ENCODE data around the gene ZSCAN12. TPM values are rescaled to one million over a fixed set of nuclear protein-coding genes. Genes with fewer than 3 reads are reported as not detected.

The ZSCAN12 gene
- total and polyA plus RNA-seq, 2 of the 13 experiments (the other 11 are each of a cell fraction or from before 2014, with no cell fraction given): 2.8 to 8.9 TPM

DNA sequence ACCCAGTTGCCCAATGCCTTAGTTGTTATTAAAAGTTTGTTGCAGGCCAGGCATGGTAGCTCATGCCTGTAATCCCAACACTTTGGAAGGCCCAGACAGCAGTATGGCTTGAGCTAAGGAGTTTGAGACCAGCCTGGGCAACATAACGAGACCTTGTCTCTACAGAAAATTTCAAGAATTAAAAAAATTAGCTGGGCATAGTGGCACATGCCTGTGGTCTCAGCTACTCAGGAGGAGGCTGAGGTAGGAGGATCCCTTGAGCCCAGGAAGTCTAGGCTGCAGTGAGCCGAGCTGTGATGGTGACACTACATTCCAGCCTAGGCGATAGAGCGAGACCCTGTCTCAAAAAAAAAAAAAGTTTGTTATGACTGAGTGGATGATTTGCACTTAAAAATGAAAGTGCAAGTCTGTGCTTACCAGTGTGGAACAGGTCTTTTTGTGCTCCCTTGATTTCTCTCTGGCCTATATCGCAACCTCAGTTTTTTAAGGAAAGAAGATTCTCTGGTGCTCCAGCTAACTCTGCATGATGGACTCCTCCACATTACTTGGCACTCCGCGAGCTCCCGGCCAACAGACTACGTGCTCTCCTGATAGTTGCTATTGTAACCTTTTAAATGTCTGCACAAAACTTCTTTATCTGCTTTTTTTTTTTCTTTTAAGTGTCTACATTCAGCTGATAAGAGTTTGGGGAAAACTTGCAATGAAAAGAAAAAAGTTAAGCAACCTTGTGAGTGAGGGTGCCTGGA, 27.7 kb downstream of the ZSCAN12 start:
- POLR2A ChIA-PET: interaction anchor here (1.7 kb wide), 1 partner anchor 12 kb away, joined by 6 read pairs; no protein-coding TSS in a partner anchor
- intact Hi-C loops (cut with micrococcal nuclease; ENCODE audit: unreplicated experiment): no loop called here
- in situ Hi-C loops (cut with HindIII; ENCODE audit: extremely low pct_ligation_motif_present, low pct_unique_long_range_greater_than_20kb): no loop called here
- Histone ChIP-seq H4K20me1 (ENCODE audit: insufficient read depth, low read length) (no peaks in the 10 kb centered on the region), H3K36me3 (replicated peaks in 1 of 2; ENCODE audit: control insufficient read depth in 1 of 2, insufficient read depth in 2 of 2, low read length in 2 of 2) (no peaks in the 10 kb centered on the region), H3K27ac (ENCODE audit: extremely low read length, insufficient read depth, low read length) (no peak overlapping the region), H2AFZ (ENCODE audit: low read length) (no peak overlapping the region), H3K4me3 (replicated peaks in 1 of 3; ENCODE audit: insufficient read depth in 1 of 3, low read depth in 2 of 3, low read length in 3 of 3) (no peak overlapping the region), H3K27me3 (ENCODE audit: control insufficient read depth in 1 of 2, insufficient read depth in 2 of 2, low read length in 2 of 2) (no peaks in the 10 kb centered on the region), H3K9me3 (ENCODE audit: low read length) (no peaks in the 10 kb centered on the region), H3K4me2 (ENCODE audit: low read depth, low read length) (no peak overlapping the region), H3K79me2 (ENCODE audit: insufficient read depth, low read length) (no peaks in the 10 kb centered on the region), H3K4me1 (ENCODE audit: insufficient read depth, low read length) (no peaks in the 10 kb centered on the region), H3K9ac (ENCODE audit: insufficient read depth, low read depth, low read length) (no peak overlapping the region)
- FAIRE-seq (no peak), ATAC-seq (no peak; the same call in 2 of the 3 replicates), DNase-seq (ENCODE audit: low spot score) (no peak)
- BruUV-seq (replicated peaks): no TSS peak
- WGBS (ENCODE audit: low lambda C conversion rate): 89% methylated on average over 9 of the region's 9 CpGs
- CTCF ChIA-PET (ENCODE audit: low intra/inter-chr PET ratio, low total read pairs): no interaction called here
- TF ChIP-seq ZNF839 (CRISPR knock-in tag; IDR thresholded peaks at IDR 0.05; ENCODE audit: borderline replicate concordance): no peak
- no peak for TF ChIP-seq CHD2 (IDR thresholded peaks at IDR 0.05; ENCODE audit: low read depth, low read length)
- no peak for TF ChIP-seq ZNF3 (CRISPR knock-in tag; IDR thresholded peaks at IDR 0.05)
- no peak for TF ChIP-seq YY1 (IDR thresholded peaks at IDR 0.05; ENCODE audit: insufficient read depth, insufficient replicate concordance, low read depth, low read length)
- TF ChIP-seq ASH2L (IDR thresholded peaks at IDR 0.05; ENCODE audit: insufficient read length, low read depth, low read length): no peak

- Histone ChIP-seq H3K36me3 (replicated peaks in 1 of 2; ENCODE audit: control insufficient read depth in 1 of 2, insufficient read depth in 2 of 2, low read length in 2 of 2) (no peaks in the 10 kb centered on the region; a peak in 1 of 5 replicates), H3K4me1 (ENCODE audit: insufficient read depth, low read length) (no peaks in the 10 kb centered on the region), H3K79me2 (ENCODE audit: insufficient read depth, low read length) (no peaks in the 10 kb centered on the region), H3K4me3 (replicated peaks in 1 of 3; ENCODE audit: insufficient read depth in 1 of 3, low read depth in 2 of 3, low read length in 3 of 3) (no peak overlapping the region), H4K20me1 (ENCODE audit: insufficient read depth, low read length) (no peaks in the 10 kb centered on the region), H3K27me3 (ENCODE audit: control insufficient read depth in 1 of 2, insufficient read depth in 2 of 2, low read length in 2 of 2) (no peaks in the 10 kb centered on the region), H3K4me2 (ENCODE audit: low read depth, low read length) (no peak overlapping the region), H3K27ac (ENCODE audit: extremely low read length, insufficient read depth, low read length) (no peak overlapping the region), H2AFZ (ENCODE audit: low read length) (no peak overlapping the region), H3K9me3 (ENCODE audit: low read length) (no peaks in the 10 kb centered on the region), H3K9ac (ENCODE audit: insufficient read depth, low read depth, low read length) (no peak overlapping the region)
- TF ChIP-seq PHF8 (CRISPR knock-in tag; IDR thresholded peaks at IDR 0.05) (no peak), ZEB1 (IDR thresholded peaks at IDR 0.05; ENCODE audit: insufficient replicate concordance, low read depth) (no peak), RCOR2 (CRISPR knock-in tag; IDR thresholded peaks at IDR 0.05) (no peak), ZNF552 (CRISPR knock-in tag; IDR thresholded peaks at IDR 0.05; ENCODE audit: borderline replicate concordance) (no peak)
- TF ChIP-seq, protein P1, sequence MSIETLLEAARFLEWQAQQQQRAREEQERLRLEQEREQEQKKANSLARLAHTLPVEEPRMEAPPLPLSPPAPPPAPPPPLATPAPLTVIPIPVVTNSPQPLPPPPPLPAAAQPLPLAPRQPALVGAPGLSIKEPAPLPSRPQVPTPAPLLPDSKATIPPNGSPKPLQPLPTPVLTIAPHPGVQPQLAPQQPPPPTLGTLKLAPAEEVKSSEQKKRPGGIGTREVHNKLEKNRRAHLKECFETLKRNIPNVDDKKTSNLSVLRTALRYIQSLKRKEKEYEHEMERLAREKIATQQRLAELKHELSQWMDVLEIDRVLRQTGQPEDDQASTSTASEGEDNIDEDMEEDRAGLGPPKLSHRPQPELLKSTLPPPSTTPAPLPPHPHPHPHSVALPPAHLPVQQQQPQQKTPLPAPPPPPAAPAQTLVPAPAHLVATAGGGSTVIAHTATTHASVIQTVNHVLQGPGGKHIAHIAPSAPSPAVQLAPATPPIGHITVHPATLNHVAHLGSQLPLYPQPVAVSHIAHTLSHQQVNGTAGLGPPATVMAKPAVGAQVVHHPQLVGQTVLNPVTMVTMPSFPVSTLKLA (IDR thresholded peaks at IDR 0.05): peak; percentile 55; the same call in 1 of the 2 replicates
- WGBS (ENCODE audit: low lambda C conversion rate): 90% methylated on average over 1 of the region's 1 CpG
- FAIRE-seq (no peak), ATAC-seq (no peak), DNase-seq (ENCODE audit: low spot score) (no peak)
- ChIA-PET CTCF (ENCODE audit: low intra/inter-chr PET ratio, low total read pairs) (no interaction called here), POLR2A (interaction anchor here (1.7 kb wide), 1 partner anchor 12 kb away, joined by 6 read pairs; no protein-coding TSS in a partner anchor)
- intact Hi-C loops (cut with micrococcal nuclease; ENCODE audit: unreplicated experiment) (no loop called here), in situ Hi-C loops (cut with HindIII; ENCODE audit: extremely low pct_ligation_motif_present, low pct_unique_long_range_greater_than_20kb) (no loop called here)
- no TSS peak for BruUV-seq (replicated peaks)
Measured at GRCh38 chr6:28371280-28371679, 28.3 kb downstream of the ZSCAN12 start.

All from HepG2 (cell line).